Neutrophil (primary cell): ENCODE results near the gene DIP2C.

Source experiments
- H3K27ac ChIP-seq: fragments of 200-600 bp; sonication (generic); 2 replicates; pipeline ENCODE4 v1.5.1; 2016; ENCODE audit warnings: mild to moderate bottlenecking, moderate library complexity
- H3K27me3 ChIP-seq: fragments of 200-600 bp; sonication (generic); 2 replicates; pipeline ENCODE4 v1.6.0; 2016; ENCODE audit warnings: mild to moderate bottlenecking
- H3K36me3 ChIP-seq: fragments of 200-600 bp; sonication (generic); 2 replicates; pipeline ENCODE4 v1.5.1; 2017
- H3K4me1 ChIP-seq, 2 experiments: fragments of 200-600 bp in 1 of 2; sonication (generic) in 1 of 2; 1 replicate in 1 of 2; 2 replicates in 1 of 2; pipeline versions ENCODE4 v1.5.1 to v1.6.1; 2013 to 2016; ENCODE audit warnings: low read depth in 1 of 2, low read length in 1 of 2, mild to moderate bottlenecking in 1 of 2, moderate library complexity in 1 of 2; ENCODE audit not compliant: control insufficient read depth in 1 of 2, insufficient read depth in 1 of 2
- H3K4me3 ChIP-seq, 2 experiments: fragments of 200-600 bp in 1 of 2; sonication (generic) in 1 of 2; 1 replicate in 1 of 2; 2 replicates in 1 of 2; pipeline ENCODE4 v1.5.1; 2013 to 2016; ENCODE audit warnings: low read depth in 1 of 2, low read length in 1 of 2, mild to moderate bottlenecking in 1 of 2, moderate library complexity in 1 of 2
- H3K9me3 ChIP-seq: fragments of 200-600 bp; sonication (generic); 2 replicates; pipeline ENCODE4 v1.5.1; 2016
- TF ChIP-seq, protein P1 (sequence below): fragments of 200-600 bp; sonication (generic); IDR thresholded peaks from 2 replicates; pipeline ENCODE4 v1.5.1; 2016; ENCODE audit warnings: antibody characterized with exemption

Gene DIP2C

DNA sequence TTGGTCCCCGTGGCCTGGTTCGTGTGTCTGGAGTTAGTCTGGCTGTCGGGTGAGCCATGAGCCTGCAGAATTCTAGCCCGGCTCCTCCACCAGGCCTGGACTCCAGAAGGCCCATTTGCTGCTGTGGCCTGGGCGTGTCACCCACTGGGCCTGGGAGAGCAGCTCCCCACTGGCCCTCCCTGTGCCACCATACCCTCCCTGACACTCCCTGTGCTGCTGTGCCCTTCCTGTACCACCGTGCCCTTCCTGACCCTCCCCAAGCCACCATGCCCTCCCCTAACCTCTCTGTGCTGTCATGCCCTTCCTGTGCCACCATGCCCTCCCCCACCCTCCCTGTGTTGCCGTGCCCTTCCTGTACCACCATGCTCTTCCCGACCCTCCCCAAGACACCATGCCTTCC, 39.1 kb upstream of the DIP2C start:
- no peak overlapping the region for H3K4me3 ChIP-seq
- H3K27me3 ChIP-seq: no peaks in the 10 kb centered on the region
- TF ChIP-seq, protein P1, sequence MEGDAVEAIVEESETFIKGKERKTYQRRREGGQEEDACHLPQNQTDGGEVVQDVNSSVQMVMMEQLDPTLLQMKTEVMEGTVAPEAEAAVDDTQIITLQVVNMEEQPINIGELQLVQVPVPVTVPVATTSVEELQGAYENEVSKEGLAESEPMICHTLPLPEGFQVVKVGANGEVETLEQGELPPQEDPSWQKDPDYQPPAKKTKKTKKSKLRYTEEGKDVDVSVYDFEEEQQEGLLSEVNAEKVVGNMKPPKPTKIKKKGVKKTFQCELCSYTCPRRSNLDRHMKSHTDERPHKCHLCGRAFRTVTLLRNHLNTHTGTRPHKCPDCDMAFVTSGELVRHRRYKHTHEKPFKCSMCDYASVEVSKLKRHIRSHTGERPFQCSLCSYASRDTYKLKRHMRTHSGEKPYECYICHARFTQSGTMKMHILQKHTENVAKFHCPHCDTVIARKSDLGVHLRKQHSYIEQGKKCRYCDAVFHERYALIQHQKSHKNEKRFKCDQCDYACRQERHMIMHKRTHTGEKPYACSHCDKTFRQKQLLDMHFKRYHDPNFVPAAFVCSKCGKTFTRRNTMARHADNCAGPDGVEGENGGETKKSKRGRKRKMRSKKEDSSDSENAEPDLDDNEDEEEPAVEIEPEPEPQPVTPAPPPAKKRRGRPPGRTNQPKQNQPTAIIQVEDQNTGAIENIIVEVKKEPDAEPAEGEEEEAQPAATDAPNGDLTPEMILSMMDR: no peak
- no peaks in the 10 kb centered on the region for H3K36me3 ChIP-seq
- peaks cover 5% of the 10 kb centered on the region for H3K9me3 ChIP-seq
- no peak overlapping the region for H3K27ac ChIP-seq
- no peaks in the 10 kb centered on the region for H3K4me1 ChIP-seq

DNA sequence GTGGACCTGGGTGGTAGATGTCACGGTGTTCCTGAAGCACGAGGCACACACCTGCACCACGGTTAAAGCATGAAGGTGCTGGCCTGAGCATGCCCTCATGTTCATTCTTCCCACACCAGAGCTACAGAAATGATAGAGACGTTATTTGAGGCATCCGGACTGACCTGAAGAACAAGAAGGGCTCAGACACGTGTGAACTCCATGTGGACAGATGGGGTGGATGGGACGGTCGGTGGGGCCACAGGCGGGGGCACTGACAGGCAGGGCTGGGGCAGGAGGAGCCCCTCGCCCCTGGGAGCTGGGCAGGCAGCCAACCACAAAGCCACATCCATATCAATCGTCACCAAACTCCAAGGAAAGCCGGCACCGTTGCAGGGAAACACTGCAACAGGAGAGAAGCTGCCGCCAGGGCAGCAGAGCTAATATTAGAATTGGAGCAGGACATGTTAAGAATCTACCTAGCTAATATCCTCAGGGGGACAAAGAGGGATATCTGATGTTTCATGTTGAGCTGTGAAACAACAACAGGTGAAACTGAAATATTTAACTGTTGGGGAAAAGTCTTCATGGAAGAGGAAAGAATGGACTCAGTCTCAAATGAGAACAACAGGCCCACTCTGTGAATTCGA, 37.8 kb upstream of the DIP2C start:
- Histone ChIP-seq H3K36me3 (no peaks in the 10 kb centered on the region), H3K27me3 (no peaks in the 10 kb centered on the region), H3K4me1 (no peaks in the 10 kb centered on the region), H3K9me3 (peaks cover 5% of the 10 kb centered on the region), H3K4me3 (no peak overlapping the region), H3K27ac (no peak overlapping the region)
- TF ChIP-seq, protein P1: no peak

DNA sequence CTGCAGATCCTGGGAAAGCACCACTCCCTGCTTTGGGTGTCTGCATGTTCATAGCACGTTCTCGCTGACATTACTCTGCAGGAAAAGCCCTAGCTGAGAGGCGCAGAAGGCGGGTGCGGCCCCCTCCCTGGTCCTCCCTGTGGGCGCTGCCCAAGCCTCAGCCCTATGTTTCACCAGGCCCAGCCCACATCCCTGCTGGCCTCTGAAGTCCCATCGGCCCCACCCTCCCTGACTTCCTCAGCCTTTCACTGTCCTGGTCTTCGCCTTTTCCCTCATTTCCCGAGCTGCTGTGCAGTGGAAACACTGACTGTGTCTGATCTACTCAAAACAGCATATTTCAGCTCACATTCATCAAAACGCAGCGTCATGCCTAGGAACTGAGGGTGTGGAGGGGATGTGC, 36.3 kb upstream of the DIP2C start:
- no peaks in the 10 kb centered on the region for H3K36me3 ChIP-seq
- TF ChIP-seq, protein P1: no peak
- no peak overlapping the region for H3K4me3 ChIP-seq
- H3K4me1 ChIP-seq: no peaks in the 10 kb centered on the region
- H3K27me3 ChIP-seq: no peaks in the 10 kb centered on the region
- H3K9me3 ChIP-seq: peaks cover 5% of the 10 kb centered on the region
- H3K27ac ChIP-seq: no peak overlapping the region

DNA sequence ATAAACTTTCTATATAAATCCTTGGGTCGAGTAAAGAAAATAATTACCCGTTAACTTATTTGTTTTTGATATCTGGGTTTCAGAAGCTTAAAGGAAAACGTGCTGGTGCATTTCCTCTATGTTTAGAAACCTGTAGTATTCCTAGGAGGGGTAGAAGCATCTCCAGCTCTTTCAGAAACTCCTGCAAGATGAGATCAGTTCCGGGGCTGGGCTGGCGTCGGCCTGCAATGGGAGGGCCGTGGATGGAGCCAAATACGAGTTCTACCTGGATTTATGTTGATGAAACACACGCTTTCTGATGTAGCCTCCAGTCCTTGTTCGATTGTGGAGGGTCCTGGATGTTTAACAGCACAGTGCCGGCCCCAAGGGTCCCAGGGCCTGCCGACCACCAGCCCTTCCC, 35.8 kb upstream of the DIP2C start:
- H3K4me1 ChIP-seq: no peaks in the 10 kb centered on the region
- peaks cover 5% of the 10 kb centered on the region for H3K9me3 ChIP-seq
- TF ChIP-seq, protein P1: no peak
- H3K36me3 ChIP-seq: no peaks in the 10 kb centered on the region
- H3K27ac ChIP-seq: no peak overlapping the region
- H3K4me3 ChIP-seq: no peak overlapping the region
- H3K27me3 ChIP-seq: no peaks in the 10 kb centered on the region

DNA sequence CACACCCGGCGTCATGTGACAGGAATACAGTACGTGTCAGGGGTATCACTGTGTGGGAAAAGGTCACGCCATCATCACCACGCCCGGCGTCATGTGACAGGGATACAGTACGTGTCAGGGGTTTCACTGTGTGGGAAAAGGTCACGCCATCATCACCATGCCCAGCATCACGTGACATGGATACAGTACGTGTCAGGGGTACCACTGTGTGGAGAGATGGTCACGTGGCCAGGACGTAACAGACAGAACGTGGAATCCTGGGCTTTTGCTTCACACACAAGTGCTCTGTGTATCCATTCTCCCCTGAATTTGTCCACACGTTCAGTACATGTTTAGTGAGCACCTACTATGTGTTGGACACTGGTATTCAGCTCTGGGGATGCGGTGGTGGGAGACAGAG, 34.5 kb upstream of the DIP2C start:
- Histone ChIP-seq H3K27ac (no peak overlapping the region), H3K36me3 (no peaks in the 10 kb centered on the region), H3K9me3 (peaks cover 5% of the 10 kb centered on the region), H3K27me3 (no peaks in the 10 kb centered on the region), H3K4me1 (no peaks in the 10 kb centered on the region), H3K4me3 (no peak overlapping the region)
- TF ChIP-seq, protein P1: no peak
